ENCODE results near the gene PDX1.

PDX1 gene

DNA sequence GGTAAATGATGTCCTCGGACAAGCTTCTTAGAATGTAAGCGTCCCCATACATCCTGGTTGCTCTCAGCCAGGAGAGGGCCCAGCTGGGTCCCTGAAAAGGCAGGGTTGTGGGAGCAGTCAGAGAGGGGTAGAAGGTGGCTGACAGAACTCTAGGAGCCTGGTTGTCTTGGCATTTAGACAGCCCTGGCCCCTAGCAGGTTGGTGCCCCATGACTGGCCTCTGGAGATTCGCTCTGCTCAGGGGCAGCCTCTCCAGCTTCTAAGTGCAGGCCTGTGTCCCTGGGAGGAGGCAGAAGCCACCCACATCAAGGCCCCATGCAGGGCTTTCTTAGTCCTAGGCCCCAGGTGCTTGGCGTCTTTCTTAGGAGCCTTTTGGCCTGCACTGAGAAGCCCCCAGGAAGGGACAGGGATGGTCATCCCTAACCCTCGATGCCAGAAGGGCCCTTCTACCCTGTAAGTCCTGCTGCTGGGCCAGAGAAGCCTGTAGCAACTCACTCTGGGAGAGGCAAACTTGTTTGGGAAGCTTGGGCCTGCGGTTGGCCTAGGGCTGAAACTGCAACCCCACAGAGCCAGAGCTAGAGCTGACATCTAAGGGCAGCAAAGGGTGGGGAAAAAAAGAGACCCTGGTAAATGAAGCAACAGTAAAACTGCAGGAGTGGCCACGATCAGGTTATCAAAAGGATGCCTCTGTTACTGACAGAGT, 52.1 kb downstream of the PDX1 start:
- no peak for DNase-seq

DNA sequence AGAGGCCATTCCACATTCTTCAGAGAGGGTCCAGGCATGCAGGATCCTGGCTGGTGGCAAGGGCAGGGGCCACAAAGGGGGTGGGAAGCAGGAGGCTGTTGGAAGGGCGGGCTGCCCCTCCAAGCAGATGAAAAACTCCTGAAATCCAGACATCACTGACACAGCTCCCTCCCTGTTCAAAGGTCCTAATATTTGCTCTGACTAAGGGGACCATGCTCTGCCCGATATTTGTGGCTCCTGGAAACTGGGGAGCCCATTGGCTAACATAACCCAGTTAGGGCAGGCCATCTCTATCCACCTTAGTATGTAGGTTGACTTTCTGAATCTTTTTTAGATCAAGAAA, 52.6 kb downstream of the PDX1 start:
- DNase-seq = no peak

DNA sequence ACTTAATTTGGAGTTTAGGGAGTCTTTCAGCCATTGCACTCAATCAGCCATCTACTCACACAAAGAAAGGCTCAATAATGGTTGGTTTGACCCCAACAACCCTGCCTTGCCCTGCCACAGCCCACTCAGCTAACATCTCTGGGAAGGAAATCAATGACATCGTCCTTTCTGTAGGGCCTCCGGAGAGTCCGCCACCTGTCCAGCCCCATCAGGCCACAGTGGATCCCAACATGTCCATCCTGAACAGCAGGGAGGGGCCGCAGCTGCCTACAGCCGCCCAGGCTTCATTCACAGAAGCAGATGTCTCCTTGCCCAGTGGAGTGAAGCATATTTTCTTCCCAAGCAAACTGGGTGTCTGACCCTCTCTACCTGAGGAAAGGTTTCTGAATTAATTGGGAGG, 53.5 kb downstream of the PDX1 start:
- DNase-seq = no peak

DNA sequence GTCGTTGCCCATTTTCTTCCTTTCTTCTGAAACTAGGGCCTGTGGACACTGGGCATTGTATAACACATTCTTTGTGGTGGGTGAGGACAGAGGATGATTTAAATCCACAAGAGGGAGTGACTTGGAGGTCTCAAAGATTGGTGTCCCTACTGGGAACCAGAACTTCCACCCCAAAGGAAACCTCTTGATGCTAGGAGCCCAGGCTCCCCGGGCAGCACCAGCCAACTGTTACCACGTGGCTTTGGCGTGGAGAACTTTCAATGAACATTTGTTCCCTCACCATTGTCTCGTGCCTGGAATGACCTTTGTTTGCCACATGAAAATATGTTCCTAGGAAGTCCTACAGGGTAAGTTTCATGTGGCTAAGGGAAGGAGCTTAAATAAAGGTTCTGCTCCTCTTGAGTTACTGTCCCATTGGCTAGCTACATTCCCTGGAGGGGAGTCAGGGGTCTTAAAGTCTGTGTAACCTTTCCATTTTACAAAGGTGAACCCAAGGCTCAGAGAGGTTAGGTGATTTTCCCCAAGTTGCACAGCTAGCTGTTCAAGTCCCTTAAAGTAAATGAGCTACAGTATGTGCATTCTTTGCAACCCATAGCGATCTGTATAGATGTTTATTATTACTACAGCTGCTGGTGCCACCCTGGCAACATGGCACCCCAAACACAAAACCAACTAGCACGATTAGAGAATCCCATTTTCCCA, 54.3 kb downstream of the PDX1 start:
- no peak for DNase-seq

Measured in NCI-H1092 treated with DMSO at 0.1 percent for 48 hours (cell line).